Anterior cingulate cortex (tissue), 58 donors: ENCODE results near the gene ATG4C.

ENCODE experiments used
- DNase-seq, 58 donors: peaks; one replicate each; lab custom pipeline; 2025; lab: John Stamatoyannopoulos, UW

The ATG4C gene

GRCh38 chr1:62834400-62834961, 50.5 kb downstream of the ATG4C start:
- no peak for DNase-seq

DNA sequence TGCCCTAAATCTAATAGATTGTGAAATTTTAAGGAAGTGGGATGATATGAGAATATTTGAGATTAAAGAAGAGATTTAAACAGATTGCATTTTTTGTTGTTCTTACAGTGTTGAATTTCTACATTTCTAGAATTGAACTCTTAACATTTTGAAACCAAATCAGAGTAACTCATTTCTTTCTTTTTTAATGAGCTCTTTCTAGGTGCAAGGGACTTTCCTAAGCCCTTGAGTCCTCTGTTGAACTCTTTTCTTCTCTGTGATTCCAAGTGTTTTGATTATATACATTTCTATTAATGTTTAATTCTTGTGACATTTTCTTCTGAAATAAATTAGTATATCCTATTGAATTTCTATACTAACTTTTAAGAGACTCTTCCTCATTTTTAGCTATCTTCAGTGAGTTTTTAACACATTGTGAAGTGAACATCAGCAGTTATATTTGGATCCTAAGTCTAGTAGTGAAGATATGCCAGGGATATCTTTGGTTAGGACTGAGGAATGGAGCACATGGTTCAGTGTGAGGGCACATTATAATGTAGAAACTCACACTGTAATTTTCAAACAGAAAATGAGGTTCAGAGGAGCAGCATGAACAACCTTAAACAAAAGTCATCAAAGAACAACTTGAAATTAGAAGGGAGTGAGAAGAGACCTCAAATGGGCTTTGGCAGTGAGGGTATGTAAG, 53.1 kb downstream of the ATG4C start:
- no peak for DNase-seq

DNA sequence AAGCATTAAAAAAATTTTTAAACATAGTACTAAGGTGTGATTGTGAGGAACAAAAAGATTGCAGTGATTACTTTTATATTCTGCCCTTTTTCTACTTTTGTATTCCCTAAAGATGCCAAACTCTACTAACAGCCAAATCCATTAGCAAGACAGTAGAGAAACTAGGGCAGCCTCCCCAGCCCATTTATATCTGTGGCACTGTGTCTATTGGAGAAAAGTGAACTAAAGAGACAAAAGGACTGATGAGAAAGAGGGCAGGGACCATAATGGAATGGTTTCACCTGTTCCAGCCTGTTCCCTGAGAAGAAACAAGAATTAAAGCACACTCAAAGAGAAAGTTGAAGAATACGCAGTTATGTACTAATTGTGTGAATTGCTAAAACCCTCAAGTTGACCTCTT, 56.6 kb downstream of the ATG4C start:
- no peak for DNase-seq

DNA sequence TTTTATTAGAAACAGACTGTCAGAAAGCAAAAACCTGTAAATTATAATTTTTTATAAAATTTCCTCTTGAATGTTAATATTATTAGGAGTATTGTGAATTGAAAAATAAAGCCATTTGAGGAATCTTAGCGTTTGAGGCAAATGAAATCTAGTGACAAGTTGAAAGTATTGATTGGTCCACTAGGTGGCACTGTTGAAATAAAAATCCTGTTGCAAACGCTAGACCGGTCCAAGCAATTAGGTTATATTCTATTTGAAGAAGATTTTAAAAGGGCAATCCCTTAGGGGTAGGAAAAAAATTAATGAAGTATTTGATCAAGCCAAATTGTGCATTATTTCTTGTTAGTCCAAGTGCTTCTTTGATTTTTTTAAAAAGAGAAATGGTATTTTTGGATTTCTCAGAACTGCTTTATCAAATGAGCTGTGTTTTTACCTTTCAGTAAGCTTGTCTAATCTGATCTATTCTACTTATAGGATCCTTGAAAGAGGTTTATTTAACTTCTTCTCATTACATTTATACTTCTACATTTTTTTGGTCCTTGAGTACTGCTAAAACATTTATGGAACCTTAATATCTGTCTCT, 57.7 kb downstream of the ATG4C start:
- DNase-seq = peak in 9 of 58 donors; percentile 0 to 77 (median 11)

GRCh38 chr1:62844030-62844429, 60.1 kb downstream of the ATG4C start:
- no peak for DNase-seq

DNA sequence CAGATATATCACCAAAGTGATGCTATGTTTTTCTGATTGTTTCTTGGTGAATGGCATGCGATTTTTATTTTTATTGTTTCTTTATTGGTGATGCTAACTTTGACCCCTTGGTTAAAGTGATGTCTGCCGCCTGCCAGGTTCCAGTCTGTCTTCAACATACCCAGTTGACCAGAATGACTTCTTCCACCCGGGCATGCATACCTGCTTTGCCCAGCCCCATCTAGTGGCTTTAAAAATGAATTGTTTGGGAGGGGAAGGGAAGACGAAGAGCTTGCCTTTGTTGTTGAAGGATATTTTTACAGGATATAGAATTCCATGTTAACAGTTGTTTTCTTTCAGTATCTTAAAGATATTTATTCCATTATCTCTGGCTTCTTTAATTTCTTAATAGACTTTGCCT, 65.1 kb downstream of the ATG4C start:
- DNase-seq = no peak

- no peak for DNase-seq
These were observed 68.3 kb downstream of the ATG4C start for GRCh38 chr1:62852253-62852652.

DNA sequence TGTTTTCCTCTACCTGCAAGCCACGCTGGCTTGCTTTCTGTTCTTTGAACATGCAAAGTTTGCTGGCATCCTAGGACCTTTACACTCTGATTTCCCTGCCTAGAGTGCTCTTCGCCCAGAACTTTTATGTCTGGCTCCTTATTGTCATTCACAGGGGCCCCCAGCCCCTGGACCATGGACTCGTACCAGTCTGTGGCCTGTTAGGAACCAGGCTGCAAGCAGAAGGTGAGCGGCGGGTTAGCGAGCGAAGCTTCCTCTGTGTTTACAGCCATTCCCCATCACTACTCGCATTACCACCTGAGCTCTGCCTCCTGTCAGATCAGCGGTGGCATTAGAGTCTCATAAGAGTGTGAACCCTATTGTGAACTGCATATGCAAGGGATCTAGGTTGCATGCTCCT, 73.0 kb downstream of the ATG4C start:
- no peak for DNase-seq

DNA sequence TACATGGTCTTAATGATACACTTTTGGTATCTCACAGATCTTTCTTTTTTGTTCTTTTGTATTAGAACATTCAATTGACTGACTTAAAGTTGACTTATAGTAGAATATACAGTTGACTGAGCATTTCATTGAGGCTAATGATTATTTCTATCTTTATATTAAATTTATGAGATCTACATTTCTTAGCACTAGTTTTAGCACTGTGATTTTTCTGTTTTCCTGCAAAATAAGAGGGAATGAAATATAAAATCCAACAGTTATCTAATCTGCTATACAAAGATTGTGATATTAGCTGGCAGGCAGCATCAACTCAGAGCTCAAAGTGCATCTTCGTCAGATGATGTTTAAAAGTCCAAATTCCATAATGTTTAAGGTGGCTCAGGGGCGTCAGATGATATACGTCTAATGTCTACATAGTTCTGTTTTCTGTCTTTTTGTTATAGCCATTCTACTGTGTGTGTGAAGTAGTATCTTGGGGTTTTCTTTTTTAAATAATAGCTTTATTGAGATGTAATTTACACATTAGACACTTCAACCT, 85.4 kb downstream of the ATG4C start:
- no peak for DNase-seq

- DNase-seq = no peak
These were observed 86.2 kb downstream of the ATG4C start for GRCh38 chr1:62870148-62870547.

- DNase-seq = peak in 1 of 58 donors; percentile 6
These were observed 91.7 kb downstream of the ATG4C start for GRCh38 chr1:62875676-62876075.

- no peak for DNase-seq
These were observed 92.6 kb downstream of the ATG4C start for GRCh38 chr1:62876535-62876934.

GRCh38 chr1:62877579-62877978, 93.6 kb downstream of the ATG4C start:
- DNase-seq = no peak

DNA sequence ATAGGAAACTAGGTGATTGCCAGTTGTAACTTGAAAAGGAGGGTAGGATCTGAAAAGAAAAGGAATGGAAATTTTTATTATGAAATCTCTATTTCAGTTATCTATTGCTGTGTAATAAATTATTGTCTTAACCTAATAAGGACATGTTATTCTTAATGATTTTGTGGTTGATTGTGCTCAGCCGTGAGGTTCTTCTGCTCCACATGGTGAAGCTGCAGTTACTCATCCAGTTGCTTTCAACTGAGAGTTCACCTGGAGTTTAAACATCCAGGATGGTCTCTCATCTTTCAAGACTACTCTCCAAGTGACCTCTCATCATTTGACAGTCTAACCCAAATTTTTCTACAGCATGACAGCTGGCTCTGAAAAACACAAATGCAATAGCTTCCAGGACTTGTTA, 96.0 kb downstream of the ATG4C start:
- DNase-seq = no peak

DNA sequence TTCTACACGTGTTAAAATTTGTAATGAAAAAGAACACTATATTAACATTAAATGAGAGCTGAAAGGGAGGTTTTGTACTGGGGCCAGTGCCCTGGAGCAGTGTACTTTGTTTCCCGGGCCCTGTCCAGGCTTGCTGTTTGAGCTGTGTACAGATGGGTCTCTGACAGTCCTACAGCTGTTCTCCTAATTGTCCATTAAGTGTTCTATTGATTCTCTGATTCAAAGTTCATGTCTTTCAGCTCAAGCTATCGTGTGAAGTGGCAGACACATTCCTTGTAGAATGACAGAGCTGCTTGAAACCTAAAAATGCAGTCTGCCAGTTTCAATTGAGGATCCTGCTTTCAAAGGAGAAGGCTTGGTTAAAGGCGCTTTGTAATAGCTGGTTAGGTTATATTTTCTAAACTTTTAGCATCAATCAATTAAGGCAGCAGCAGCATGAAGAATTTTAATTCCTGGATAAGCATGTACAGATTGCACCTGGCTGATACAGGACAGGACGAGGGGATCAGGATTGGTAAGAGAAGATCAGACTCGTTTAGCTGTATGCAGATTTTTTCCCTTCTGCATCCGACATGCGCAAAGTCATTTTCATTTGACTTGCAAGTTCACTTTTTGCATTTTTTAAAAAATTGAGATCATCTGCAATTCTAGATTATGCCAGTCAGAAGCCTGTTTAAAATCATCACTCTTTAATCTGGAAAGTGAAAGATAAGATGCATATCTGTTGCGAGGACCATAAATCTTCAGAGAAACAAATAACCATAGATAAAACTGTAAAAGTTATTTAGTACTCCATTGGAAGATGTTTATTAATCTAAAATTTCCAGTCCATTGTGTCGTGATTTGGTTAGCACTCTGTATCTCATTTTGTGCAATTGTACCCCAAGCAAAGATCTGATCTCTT, 98.5 kb downstream of the ATG4C start:
- peak in 1 of 58 donors; percentile 1 for DNase-seq

- no peak for DNase-seq
These were observed 100.3 kb downstream of the ATG4C start for GRCh38 chr1:62884156-62884740.

GRCh38 chr1:62887799-62888507, 104.0 kb downstream of the ATG4C start:
- DNase-seq = no peak

GRCh38 chr1:62891956-62892562, 108.1 kb downstream of the ATG4C start:
- DNase-seq = peak in 5 of 58 donors; percentile 0 to 9 (median 4)

GRCh38 chr1:62897788-62898187, 113.9 kb downstream of the ATG4C start:
- no peak for DNase-seq
